GM12878 (cell line): Measurements from ENCODE around the gene RBKS. TPM values are rescaled to one million over a fixed set of nuclear protein-coding genes. Genes with fewer than 3 reads are reported as not detected.

Experiments
- ATAC-seq: fragments of 200-7000 bp; cut with Tn5 transposase; 3 replicates; pipeline ENCODE4 v1.9.1; 2020; ENCODE audit warnings: mild to moderate bottlenecking, moderate library complexity
- BruUV-seq: library from RNA; stranded (reverse); fragments of 400-500 nt; replicated peaks from 2 replicates; lab custom pipeline; 2021; lab: Mats Ljungman, UMichigan
- CTCF ChIA-PET: fragments of 300-600 bp; sonication (Branson Sonifier 250); formaldehyde crosslinking; extraction: SDS; loops from one replicate; lab custom pipeline; 2021; ENCODE audit warnings: inconsistent platforms; lab: Yijun Ruan, JAX
- POLR2A ChIA-PET: fragments of 350-600 bp; formaldehyde crosslinking; extraction: SDS; loops from one replicate; lab custom pipeline; 2021; ENCODE audit warnings: inconsistent platforms; lab: Charles Lee
- RAD21 ChIA-PET: fragments of 300-600 bp; sonication (Branson Sonifier 250); formaldehyde crosslinking; loops from one replicate; lab custom pipeline; 2023; ENCODE audit warnings: antibody characterized with exemption; ENCODE audit not compliant: unreplicated experiment; lab: Charles Lee
- SMC1A ChIA-PET: fragments of 300-600 bp; sonication (Branson Sonifier 250); formaldehyde crosslinking; loops from one replicate; lab custom pipeline; 2023; ENCODE audit not compliant: unreplicated experiment, uncharacterized antibody; lab: Charles Lee
- DNase-seq: peaks from one replicate; pipeline ENCODE4 v3.0.0-alpha.2; 2011; ENCODE audit warnings: low read depth, low spot score
- FAIRE-seq: peaks from 3 replicates; lab custom pipeline; 2011; peaks lifted over from hg19 to GRCh38; lab: Jason Lieb, UNC
- H2AFZ ChIP-seq: 2 replicates; pipeline ENCODE4 v1.6.0; 2011; ENCODE audit warnings: low read depth, low read length, control low read depth; ENCODE audit not compliant: control insufficient read depth
- H3K27ac ChIP-seq: 2 replicates; pipeline ENCODE4 v1.5.1; 2011; ENCODE audit warnings: control low read depth; ENCODE audit not compliant: control insufficient read depth, insufficient read depth
- H3K27me3 ChIP-seq, 2 experiments: replicated peaks in 1 of 2; 2 replicates each; pipeline versions ENCODE4 v1.6.0 to v1.6.1; 2011; ENCODE audit warnings: low read length in 1 of 2; ENCODE audit not compliant: control insufficient read depth in 2 of 2, insufficient read depth in 2 of 2
- H3K36me3 ChIP-seq, 2 experiments: 2 replicates each; pipeline ENCODE4 v1.5.1; 2011; ENCODE audit warnings: low read length in 1 of 2; ENCODE audit not compliant: control insufficient read depth in 2 of 2, insufficient read depth in 2 of 2
- H3K4me1 ChIP-seq: 2 replicates; pipeline ENCODE4 v1.6.1; 2011; ENCODE audit warnings: mild to moderate bottlenecking, low read length, moderate library complexity, mixed read lengths; ENCODE audit not compliant: control insufficient read depth, insufficient read depth
- H3K4me2 ChIP-seq: 2 replicates; pipeline ENCODE4 v1.6.0; 2011; ENCODE audit warnings: control low read depth; ENCODE audit not compliant: control insufficient read depth, insufficient read depth
- H3K4me3 ChIP-seq: fragments of 200-600 bp; sonication (generic); 2 replicates; pipeline ENCODE4 v1.5.1; 2016
- H3K79me2 ChIP-seq: 2 replicates; pipeline ENCODE4 v1.6.0; 2011; ENCODE audit warnings: low read length; ENCODE audit not compliant: control insufficient read depth, insufficient read depth
- H3K9ac ChIP-seq: 2 replicates; pipeline ENCODE4 v1.8.0; 2011; ENCODE audit warnings: low read length, control low read depth, mixed read lengths; ENCODE audit not compliant: control insufficient read depth, insufficient read depth
- H3K9me3 ChIP-seq: replicated peaks from 3 replicates; pipeline ENCODE4 v1.5.1; 2011; ENCODE audit warnings: mild to moderate bottlenecking, low read length; ENCODE audit not compliant: control insufficient read depth, insufficient read depth
- H4K20me1 ChIP-seq: 2 replicates; pipeline ENCODE4 v1.6.0; 2011; ENCODE audit not compliant: control insufficient read depth, insufficient read depth
- CBFB ChIP-seq: IDR thresholded peaks from 2 replicates; pipeline ENCODE4 v1.6.1; 2016; ENCODE audit warnings: antibody characterized with exemption, low read depth
- CBX5 ChIP-seq: sonication (generic); IDR thresholded peaks from 2 replicates; pipeline ENCODE4 v1.6.1; 2016; ENCODE audit warnings: low read depth, moderate library complexity, mild to moderate bottlenecking, inconsistent platforms
- JUND ChIP-seq: IDR thresholded peaks from 2 replicates; pipeline ENCODE4 v1.6.1; 2012; ENCODE audit warnings: low read depth, mild to moderate bottlenecking, low read length, improper control_type of control experiment, moderate library complexity
- ZBED1 ChIP-seq: IDR thresholded peaks from 2 replicates; pipeline ENCODE4 v1.6.1; 2016; ENCODE audit warnings: borderline replicate concordance
- ZNF24 ChIP-seq: fragments of 450-650 bp; IDR thresholded peaks from 2 replicates; pipeline ENCODE4 v1.6.1; 2017; ENCODE audit warnings: antibody characterized with exemption, mild to moderate bottlenecking
- WGBS: methylation state at CpG from one replicate; pipeline ENCODE4 v1.1.6; 2016; ENCODE audit warnings: low lambda C conversion rate; ENCODE audit not compliant: insufficient replicate concordance, insufficient coverage; ENCODE audit errors: missing lambda C conversion rate; 5-methylcytosine and 5-hydroxymethylcytosine counted together
- in situ Hi-C: fragments of 300-500 bp; cut with MboI; formaldehyde crosslinking; loops from 9 replicates; pipeline ENCODE4 v1.14.3; 2018; ENCODE audit warnings: mixed read lengths
- intact Hi-C: fragments of 100-400 bp; cut with micrococcal nuclease; formaldehyde crosslinking; loops from one replicate; pipeline ENCODE4 v1.14.2; 2022; ENCODE audit not compliant: unreplicated experiment
- polyA plus RNA-seq, 11 experiments: library from polyadenylated mRNA; depleted of rRNA in 4 of 11; unstranded in 6 of 11; stranded (reverse) in 5 of 11; fragments of >200 nt; fragmentation: Nextera tagmentation in 4 of 11; fragmentation: Illumina TruSeq in 1 of 11; extraction: Ambion mirVana in 4 of 11; extraction: Trizol in 1 of 11; gene quantifications; 1 replicate in 1 of 11; 2 replicates in 10 of 11; pipeline versions ENCODE4 v1.2.1 to v1.2.3, GENCODE V29; 2011 to 2016; ENCODE audit warnings: inconsistent platforms in 2 of 11, missing spikeins in 2 of 11, low read depth in 1 of 11
- total RNA-seq, 4 experiments: library from RNA; depleted of rRNA in 3 of 4; stranded (reverse); fragments of >200 nt in 3 of 4; fragmentation: Illumina TruSeq in 1 of 4; extraction: Trizol in 1 of 4; gene quantifications; 2 replicates each; pipeline versions ENCODE4 v1.2.1 to v1.2.3, GENCODE V29; 2013 to 2021
- TF ChIP-seq, protein P1 (sequence below): fragments of 450-650 bp; IDR thresholded peaks from 2 replicates; pipeline ENCODE4 v1.6.1; 2014; ENCODE audit warnings: mild to moderate bottlenecking
- TF ChIP-seq, protein P2 (sequence below): fragments of 450-650 bp; IDR thresholded peaks from 2 replicates; pipeline ENCODE4 v1.6.1; 2016; ENCODE audit warnings: mild to moderate bottlenecking
- TF ChIP-seq, protein P3 (sequence below): IDR thresholded peaks from 2 replicates; pipeline ENCODE4 v1.6.1; 2011; ENCODE audit warnings: borderline replicate concordance, low read depth, mild to moderate bottlenecking, moderate library complexity, mixed read lengths, low read length; ENCODE audit not compliant: insufficient read depth; ENCODE audit errors: extremely low read length
- TF ChIP-seq, protein P4 (sequence below), 3 experiments: IDR thresholded peaks in 2 of 3; conservative IDR thresholded peaks in 1 of 3; 2 replicates each; pipeline ENCODE4 v1.5.1; 2011; ENCODE audit warnings: low read depth in 3 of 3, low read length in 3 of 3, mild to moderate bottlenecking in 3 of 3, control low read depth in 2 of 3, moderate library complexity in 2 of 3, inconsistent platforms in 1 of 3, mixed read lengths in 1 of 3; ENCODE audit not compliant: control insufficient read depth in 2 of 3, insufficient read depth in 1 of 3; ENCODE audit errors: extremely low read depth in 1 of 3

The RBKS gene
- total and polyA plus RNA-seq, 10 of the 15 experiments (the other 5 are each of a cell fraction or from before 2014, with no cell fraction given) = 0.39 to 1.8 (median 1.0) TPM

DNA sequence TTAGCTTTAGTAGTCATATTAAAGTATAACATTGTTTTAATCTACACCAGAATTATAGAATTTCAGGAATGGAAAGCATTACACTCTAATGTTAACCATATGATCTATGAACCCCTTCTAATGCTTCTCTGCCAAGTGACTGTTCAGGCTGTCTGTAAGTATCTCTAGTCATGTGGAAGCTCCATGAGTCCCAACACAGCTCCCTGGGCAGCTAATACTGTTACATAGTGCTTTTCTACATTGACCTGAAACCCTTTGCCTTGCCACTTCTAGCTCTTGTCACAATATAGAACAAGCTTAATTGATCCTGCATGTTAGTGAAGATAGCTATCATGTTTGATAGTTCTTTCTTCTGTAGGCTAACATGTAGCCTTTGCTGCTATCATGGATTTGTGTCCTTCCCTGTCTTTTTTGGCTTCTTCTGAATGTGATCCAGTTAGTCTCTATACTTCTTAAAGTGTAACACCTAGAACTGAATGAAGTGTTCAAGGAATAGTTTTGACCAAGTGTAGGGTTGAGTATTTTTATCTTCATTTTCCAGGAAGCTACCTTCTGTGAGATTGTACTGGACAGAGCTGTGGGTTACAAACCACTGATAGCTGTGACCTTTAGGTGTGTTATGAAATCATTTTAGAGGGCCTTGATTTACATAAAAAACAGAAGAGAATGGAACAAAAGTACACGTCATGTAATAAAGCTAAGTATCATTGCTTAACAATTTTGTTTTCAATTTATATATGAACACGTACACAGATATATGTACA is 24.0 kb upstream of the RBKS start:
- no peak for ATAC-seq
- RAD21 ChIA-PET = no interaction called here

DNA sequence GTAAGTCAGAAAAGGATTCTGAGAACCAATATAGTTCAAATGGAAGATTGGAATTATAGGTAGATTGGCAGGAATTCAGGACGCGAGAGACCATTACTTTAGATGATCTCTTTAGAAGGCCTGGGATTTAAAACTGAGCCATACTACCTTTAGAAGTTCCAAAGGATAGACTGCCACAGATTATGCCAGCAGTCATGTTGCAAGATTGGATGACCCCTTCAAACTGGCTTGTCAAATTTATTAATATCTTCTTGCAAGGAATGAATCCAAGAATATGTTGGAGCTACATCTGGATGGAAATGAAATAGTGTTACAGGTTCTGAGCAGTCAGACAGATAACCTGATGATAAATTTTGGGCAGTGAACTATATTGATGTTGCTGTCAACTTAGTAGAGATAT is 22.3 kb upstream of the RBKS start:
- CTCF ChIA-PET = interaction anchor here (1.1 to 1.3 kb wide), 2 partner anchors 11 to 229 kb away, joined by 3 to 4 read pairs; no protein-coding TSS in a partner anchor

More for the DNA sequence above, 24.0 kb upstream of the RBKS start:
- H3K4me1 ChIP-seq = no peaks in the 10 kb centered on the region
- 93% methylated on average over 2 of the region's 2 CpGs for WGBS
- FAIRE-seq (no peak), DNase-seq (no peak)
- H4K20me1 ChIP-seq = no peaks in the 10 kb centered on the region
- H3K79me2 ChIP-seq = no peaks in the 10 kb centered on the region
- no peaks in the 10 kb centered on the region for H3K27me3 ChIP-seq
- no peaks in the 10 kb centered on the region for H3K9me3 ChIP-seq
- CTCF ChIA-PET = interaction anchor here (1.0 to 1.6 kb wide), 2 partner anchors 9 to 191 kb away, joined by 3 to 7 read pairs; no protein-coding TSS in a partner anchor
- SMC1A ChIA-PET = interaction anchor here (0.6 to 1.4 kb wide), 3 partner anchors 10 to 31 kb away, joined by 3 read pairs; no protein-coding TSS in a partner anchor
- no peak overlapping the region for H3K9ac ChIP-seq
- TF ChIP-seq CBX5 (no peak), CBFB (no peak), ZBED1 (no peak), JUND (no peak), ZNF24 (no peak)
- TF ChIP-seq, protein P1, sequence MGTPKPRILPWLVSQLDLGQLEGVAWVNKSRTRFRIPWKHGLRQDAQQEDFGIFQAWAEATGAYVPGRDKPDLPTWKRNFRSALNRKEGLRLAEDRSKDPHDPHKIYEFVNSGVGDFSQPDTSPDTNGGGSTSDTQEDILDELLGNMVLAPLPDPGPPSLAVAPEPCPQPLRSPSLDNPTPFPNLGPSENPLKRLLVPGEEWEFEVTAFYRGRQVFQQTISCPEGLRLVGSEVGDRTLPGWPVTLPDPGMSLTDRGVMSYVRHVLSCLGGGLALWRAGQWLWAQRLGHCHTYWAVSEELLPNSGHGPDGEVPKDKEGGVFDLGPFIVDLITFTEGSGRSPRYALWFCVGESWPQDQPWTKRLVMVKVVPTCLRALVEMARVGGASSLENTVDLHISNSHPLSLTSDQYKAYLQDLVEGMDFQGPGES = no peak
- H3K27ac ChIP-seq = no peak overlapping the region
- no peak overlapping the region for H3K4me3 ChIP-seq
- H3K36me3 ChIP-seq = no peaks in the 10 kb centered on the region
- intact Hi-C loops = no loop called here
- H2AFZ ChIP-seq = no peak overlapping the region
- POLR2A ChIA-PET = no interaction called here
- in situ Hi-C loops = no loop called here
- no TSS peak for BruUV-seq
- no peak overlapping the region for H3K4me2 ChIP-seq

More for the DNA sequence above, 22.3 kb upstream of the RBKS start:
- no peaks in the 10 kb centered on the region for H3K79me2 ChIP-seq
- H3K9ac ChIP-seq = no peak overlapping the region
- H3K27me3 ChIP-seq = no peaks in the 10 kb centered on the region
- H4K20me1 ChIP-seq = no peaks in the 10 kb centered on the region
- no peak overlapping the region for H3K27ac ChIP-seq
- no peak for ATAC-seq
- SMC1A ChIA-PET = no interaction called here
- RAD21 ChIA-PET = no interaction called here
- H3K4me1 ChIP-seq = no peaks in the 10 kb centered on the region
- POLR2A ChIA-PET = no interaction called here
- no peaks in the 10 kb centered on the region for H3K9me3 ChIP-seq
- no TSS peak for BruUV-seq
- intact Hi-C loops = no loop called here
- in situ Hi-C loops = no loop called here
- no peak overlapping the region for H3K4me3 ChIP-seq
- H3K4me2 ChIP-seq = no peak overlapping the region
- TF ChIP-seq, protein P2, sequence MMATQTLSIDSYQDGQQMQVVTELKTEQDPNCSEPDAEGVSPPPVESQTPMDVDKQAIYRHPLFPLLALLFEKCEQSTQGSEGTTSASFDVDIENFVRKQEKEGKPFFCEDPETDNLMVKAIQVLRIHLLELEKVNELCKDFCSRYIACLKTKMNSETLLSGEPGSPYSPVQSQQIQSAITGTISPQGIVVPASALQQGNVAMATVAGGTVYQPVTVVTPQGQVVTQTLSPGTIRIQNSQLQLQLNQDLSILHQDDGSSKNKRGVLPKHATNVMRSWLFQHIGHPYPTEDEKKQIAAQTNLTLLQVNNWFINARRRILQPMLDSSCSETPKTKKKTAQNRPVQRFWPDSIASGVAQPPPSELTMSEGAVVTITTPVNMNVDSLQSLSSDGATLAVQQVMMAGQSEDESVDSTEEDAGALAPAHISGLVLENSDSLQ = no peak
- TF ChIP-seq, protein P3, sequence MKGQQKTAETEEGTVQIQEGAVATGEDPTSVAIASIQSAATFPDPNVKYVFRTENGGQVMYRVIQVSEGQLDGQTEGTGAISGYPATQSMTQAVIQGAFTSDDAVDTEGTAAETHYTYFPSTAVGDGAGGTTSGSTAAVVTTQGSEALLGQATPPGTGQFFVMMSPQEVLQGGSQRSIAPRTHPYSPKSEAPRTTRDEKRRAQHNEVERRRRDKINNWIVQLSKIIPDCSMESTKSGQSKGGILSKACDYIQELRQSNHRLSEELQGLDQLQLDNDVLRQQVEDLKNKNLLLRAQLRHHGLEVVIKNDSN = no peak
- TF ChIP-seq, protein P4, sequence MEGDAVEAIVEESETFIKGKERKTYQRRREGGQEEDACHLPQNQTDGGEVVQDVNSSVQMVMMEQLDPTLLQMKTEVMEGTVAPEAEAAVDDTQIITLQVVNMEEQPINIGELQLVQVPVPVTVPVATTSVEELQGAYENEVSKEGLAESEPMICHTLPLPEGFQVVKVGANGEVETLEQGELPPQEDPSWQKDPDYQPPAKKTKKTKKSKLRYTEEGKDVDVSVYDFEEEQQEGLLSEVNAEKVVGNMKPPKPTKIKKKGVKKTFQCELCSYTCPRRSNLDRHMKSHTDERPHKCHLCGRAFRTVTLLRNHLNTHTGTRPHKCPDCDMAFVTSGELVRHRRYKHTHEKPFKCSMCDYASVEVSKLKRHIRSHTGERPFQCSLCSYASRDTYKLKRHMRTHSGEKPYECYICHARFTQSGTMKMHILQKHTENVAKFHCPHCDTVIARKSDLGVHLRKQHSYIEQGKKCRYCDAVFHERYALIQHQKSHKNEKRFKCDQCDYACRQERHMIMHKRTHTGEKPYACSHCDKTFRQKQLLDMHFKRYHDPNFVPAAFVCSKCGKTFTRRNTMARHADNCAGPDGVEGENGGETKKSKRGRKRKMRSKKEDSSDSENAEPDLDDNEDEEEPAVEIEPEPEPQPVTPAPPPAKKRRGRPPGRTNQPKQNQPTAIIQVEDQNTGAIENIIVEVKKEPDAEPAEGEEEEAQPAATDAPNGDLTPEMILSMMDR (IDR thresholded peaks at IDR 0.05 in 2 of 3, conservative IDR thresholded peaks at IDR 0.05 in 1 of 3; ENCODE audit: control insufficient read depth in 2 of 3, extremely low read depth in 1 of 3, insufficient read depth in 1 of 3, low read depth in 3 of 3, low read length in 3 of 3) = no peak
- no peaks in the 10 kb centered on the region for H3K36me3 ChIP-seq
- no peak for DNase-seq
- no peak for FAIRE-seq
- no peak overlapping the region for H2AFZ ChIP-seq
- 97% methylated on average over 2 of the region's 2 CpGs for WGBS
